ENCODE data around the gene RPTN.

DNA sequence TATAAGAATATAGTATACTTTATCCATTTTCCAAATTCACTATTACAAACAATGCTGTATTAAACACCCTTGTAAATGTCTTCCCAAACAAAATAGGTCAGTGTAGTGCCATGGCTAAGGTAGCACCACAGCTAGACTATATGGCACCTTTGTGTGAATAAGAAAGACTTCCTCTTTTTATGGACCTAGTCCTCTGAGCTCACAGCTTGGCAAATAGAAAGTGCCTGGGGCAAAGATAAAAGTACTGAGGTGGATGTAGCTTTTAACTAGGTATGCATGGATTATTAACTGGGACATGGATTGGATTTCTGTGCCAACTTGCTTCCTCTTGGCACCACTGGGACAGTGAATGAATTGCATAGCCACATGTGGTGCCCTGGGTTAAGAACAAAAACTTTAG, 40.0 kb upstream of the RPTN start:
- TF ChIP-seq, protein P1, sequence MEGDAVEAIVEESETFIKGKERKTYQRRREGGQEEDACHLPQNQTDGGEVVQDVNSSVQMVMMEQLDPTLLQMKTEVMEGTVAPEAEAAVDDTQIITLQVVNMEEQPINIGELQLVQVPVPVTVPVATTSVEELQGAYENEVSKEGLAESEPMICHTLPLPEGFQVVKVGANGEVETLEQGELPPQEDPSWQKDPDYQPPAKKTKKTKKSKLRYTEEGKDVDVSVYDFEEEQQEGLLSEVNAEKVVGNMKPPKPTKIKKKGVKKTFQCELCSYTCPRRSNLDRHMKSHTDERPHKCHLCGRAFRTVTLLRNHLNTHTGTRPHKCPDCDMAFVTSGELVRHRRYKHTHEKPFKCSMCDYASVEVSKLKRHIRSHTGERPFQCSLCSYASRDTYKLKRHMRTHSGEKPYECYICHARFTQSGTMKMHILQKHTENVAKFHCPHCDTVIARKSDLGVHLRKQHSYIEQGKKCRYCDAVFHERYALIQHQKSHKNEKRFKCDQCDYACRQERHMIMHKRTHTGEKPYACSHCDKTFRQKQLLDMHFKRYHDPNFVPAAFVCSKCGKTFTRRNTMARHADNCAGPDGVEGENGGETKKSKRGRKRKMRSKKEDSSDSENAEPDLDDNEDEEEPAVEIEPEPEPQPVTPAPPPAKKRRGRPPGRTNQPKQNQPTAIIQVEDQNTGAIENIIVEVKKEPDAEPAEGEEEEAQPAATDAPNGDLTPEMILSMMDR (IDR thresholded peaks at IDR 0.05), result no peak
- no peak for TF ChIP-seq SIN3A (IDR thresholded peaks at IDR 0.05; ENCODE audit: borderline replicate concordance, insufficient read depth, low read depth, low read length)
- TF ChIP-seq, protein P2, sequence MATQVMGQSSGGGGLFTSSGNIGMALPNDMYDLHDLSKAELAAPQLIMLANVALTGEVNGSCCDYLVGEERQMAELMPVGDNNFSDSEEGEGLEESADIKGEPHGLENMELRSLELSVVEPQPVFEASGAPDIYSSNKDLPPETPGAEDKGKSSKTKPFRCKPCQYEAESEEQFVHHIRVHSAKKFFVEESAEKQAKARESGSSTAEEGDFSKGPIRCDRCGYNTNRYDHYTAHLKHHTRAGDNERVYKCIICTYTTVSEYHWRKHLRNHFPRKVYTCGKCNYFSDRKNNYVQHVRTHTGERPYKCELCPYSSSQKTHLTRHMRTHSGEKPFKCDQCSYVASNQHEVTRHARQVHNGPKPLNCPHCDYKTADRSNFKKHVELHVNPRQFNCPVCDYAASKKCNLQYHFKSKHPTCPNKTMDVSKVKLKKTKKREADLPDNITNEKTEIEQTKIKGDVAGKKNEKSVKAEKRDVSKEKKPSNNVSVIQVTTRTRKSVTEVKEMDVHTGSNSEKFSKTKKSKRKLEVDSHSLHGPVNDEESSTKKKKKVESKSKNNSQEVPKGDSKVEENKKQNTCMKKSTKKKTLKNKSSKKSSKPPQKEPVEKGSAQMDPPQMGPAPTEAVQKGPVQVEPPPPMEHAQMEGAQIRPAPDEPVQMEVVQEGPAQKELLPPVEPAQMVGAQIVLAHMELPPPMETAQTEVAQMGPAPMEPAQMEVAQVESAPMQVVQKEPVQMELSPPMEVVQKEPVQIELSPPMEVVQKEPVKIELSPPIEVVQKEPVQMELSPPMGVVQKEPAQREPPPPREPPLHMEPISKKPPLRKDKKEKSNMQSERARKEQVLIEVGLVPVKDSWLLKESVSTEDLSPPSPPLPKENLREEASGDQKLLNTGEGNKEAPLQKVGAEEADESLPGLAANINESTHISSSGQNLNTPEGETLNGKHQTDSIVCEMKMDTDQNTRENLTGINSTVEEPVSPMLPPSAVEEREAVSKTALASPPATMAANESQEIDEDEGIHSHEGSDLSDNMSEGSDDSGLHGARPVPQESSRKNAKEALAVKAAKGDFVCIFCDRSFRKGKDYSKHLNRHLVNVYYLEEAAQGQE (IDR thresholded peaks at IDR 0.05; ENCODE audit: insufficient read depth in 1 of 2, low read depth in 2 of 2, low read length in 1 of 2), result no peak
